Vagina (tissue), 2 donors: Measurements from ENCODE around the gene CABCOCO1.

Experiments
- CTCF ChIP-seq, 3 experiments: fragments of 450-650 bp in 2 of 3; fragments of 200-600 bp in 1 of 3; sonication (generic) in 1 of 3; IDR thresholded peaks; one replicate each; pipeline ENCODE4 v1.5.1; 2017 to 2019; ENCODE audit warnings: antibody characterized with exemption in 3 of 3, mild to moderate bottlenecking in 2 of 3, moderate library complexity in 2 of 3
- POLR2A ChIP-seq, 2 donors: fragments of 450-650 bp; IDR thresholded peaks; one replicate each; pipeline ENCODE4 v1.6.1; 2017; ENCODE audit warnings: antibody characterized with exemption in 2 of 2, mild to moderate bottlenecking in 2 of 2, moderate library complexity in 2 of 2
- POLR2AphosphoS5 ChIP-seq, 2 donors: sonication (generic); formaldehyde crosslinking; IDR thresholded peaks; one replicate each; pipeline ENCODE4 v1.9.0; 2017; ENCODE audit warnings: antibody characterized with exemption in 2 of 2, mild to moderate bottlenecking in 2 of 2, low read depth in 1 of 2; ENCODE audit not compliant: insufficient read depth in 1 of 2

- TF ChIP-seq CTCF (IDR thresholded peaks at IDR 0.05) (no peak), POLR2AphosphoS5 (IDR thresholded peaks at IDR 0.05; ENCODE audit: insufficient read depth in 1 of 2, low read depth in 1 of 2) (no peak), POLR2A (IDR thresholded peaks at IDR 0.05) (no peak)
Observed at GRCh38 chr10:61749291-61749690, 86.6 kb downstream of the CABCOCO1 start.
